K562 (cell line): ENCODE measurements around the gene TUBB2A. TPM values are rescaled to one million over a fixed set of nuclear protein-coding genes. Genes with fewer than 3 reads are reported as not detected.
A peak's percentile ranks its signal among the peaks of the same experiment; 100 is the strongest.

Experiments used
- ARID2 ChIP-seq: fragments of 450-650 bp; IDR thresholded peaks from 2 replicates; pipeline ENCODE4 v1.6.1; 2017; ENCODE audit warnings: antibody characterized with exemption, mild to moderate bottlenecking
- CREB3 ChIP-seq: fragments of 450-650 bp; conservative IDR thresholded peaks from 2 replicates; pipeline ENCODE4 v1.6.1; 2016; ENCODE audit warnings: missing genetic modification characterization, low read depth, mild to moderate bottlenecking, missing compliant biosample characterization, moderate library complexity
- ELF1 ChIP-seq: fragments of 200-800 bp; sonication (Bioruptor generic); IDR thresholded peaks from 2 replicates; pipeline ENCODE4 v1.6.1; 2016; ENCODE audit warnings: missing genetic modification characterization, missing compliant biosample characterization
- EP300 ChIP-seq: IDR thresholded peaks from 2 replicates; pipeline ENCODE4 v1.6.1; 2012; ENCODE audit warnings: low read length, improper control_type of control experiment
- GABPA ChIP-seq: fragments of 200-800 bp; sonication (Bioruptor generic); conservative IDR thresholded peaks from 2 replicates; pipeline ENCODE4 v1.6.1; 2016; ENCODE audit warnings: low read depth, missing genetic modification characterization, missing compliant biosample characterization
- HBP1 ChIP-seq: fragments of 450-650 bp; formaldehyde crosslinking; IDR thresholded peaks from 2 replicates; pipeline ENCODE4 v1.4.0; 2022; ENCODE audit warnings: missing genetic modification characterization
- HMBOX1 ChIP-seq: sonication (generic); IDR thresholded peaks from 2 replicates; pipeline ENCODE4 v1.6.1; 2016
- LCOR ChIP-seq: sonication (generic); formaldehyde crosslinking; IDR thresholded peaks from 2 replicates; pipeline ENCODE4 v1.8.0; 2022; ENCODE audit warnings: mild to moderate bottlenecking, missing genetic modification reagents
- MBD1 ChIP-seq: fragments of 250-450 bp; sonication (Bioruptor Pico); IDR thresholded peaks from 2 replicates; pipeline ENCODE4 v1.8.0; 2022; ENCODE audit warnings: inconsistent platforms
- MYNN ChIP-seq, 2 experiments: sonication (generic); formaldehyde crosslinking in 1 of 2; IDR thresholded peaks; 2 replicates each; pipeline versions ENCODE4 v1.5.0 to v1.6.1; 2016 to 2020; ENCODE audit warnings: antibody characterized with exemption in 1 of 2, missing genetic modification reagents in 1 of 2
- SAP30 ChIP-seq: fragments of 200-600 bp; sonication (generic); IDR thresholded peaks from 2 replicates; pipeline ENCODE4 v1.6.1; 2012; ENCODE audit warnings: borderline replicate concordance, low read depth, mild to moderate bottlenecking, moderate library complexity, low read length, control low read depth, inconsistent platforms; ENCODE audit not compliant: insufficient read depth, poor library complexity, severe bottlenecking
- THAP12 ChIP-seq: fragments of 250-450 bp; sonication (Bioruptor Pico); IDR thresholded peaks from 2 replicates; pipeline ENCODE4 v1.9.0; 2021; ENCODE audit warnings: mild to moderate bottlenecking, inconsistent platforms
- ZHX1 ChIP-seq: fragments of 150-350 bp; conservative IDR thresholded peaks from 2 replicates; pipeline ENCODE4 v1.6.1; 2014; ENCODE audit warnings: low read length
- ZNF124 ChIP-seq: sonication (generic); formaldehyde crosslinking; IDR thresholded peaks from 2 replicates; pipeline ENCODE4 v1.8.1; 2022; ENCODE audit warnings: missing genetic modification reagents
- ZNF311 ChIP-seq: fragments of 250-450 bp; sonication (Bioruptor Pico); IDR thresholded peaks from 2 replicates; pipeline ENCODE4 v1.4.0; 2020; ENCODE audit warnings: mild to moderate bottlenecking, moderate library complexity
- polyA plus RNA-seq, 8 experiments: library from polyadenylated mRNA; depleted of rRNA in 4 of 8; stranded (reverse) in 5 of 8; unstranded in 3 of 8; fragments of >200 nt; fragmentation: Nextera tagmentation in 2 of 8; fragmentation: Illumina TruSeq in 1 of 8; extraction: Ambion mirVana in 2 of 8; extraction: Trizol in 1 of 8; gene quantifications; 2 replicates each; pipeline versions ENCODE4 v1.2.1 to v1.2.3, GENCODE V29; 2011 to 2014; ENCODE audit warnings: inconsistent platforms in 1 of 8, missing spikeins in 1 of 8
- total RNA-seq, 7 experiments: library from RNA; depleted of rRNA in 6 of 7; stranded (reverse); fragments of >200 nt in 6 of 7; fragmentation: Illumina TruSeq in 2 of 7; extraction: Trizol in 2 of 7; gene quantifications; 2 replicates each; pipeline versions ENCODE4 v1.2.1 to v1.2.3, GENCODE V29; 2011 to 2021; ENCODE audit warnings: low replicate concordance in 1 of 7

Gene TUBB2A
- total and polyA plus RNA-seq, 9 of the 15 experiments (the other 6 are each of a cell fraction or from before 2014, with no cell fraction given), result 3.6 to 92.1 (median 45.6) TPM

GRCh38 chr6:3165631-3166534, 8.5 kb upstream of the TUBB2A start (continued):
- TF ChIP-seq ZHX1, result no peak
- TF ChIP-seq HMBOX1, result peak; percentile 82
- TF ChIP-seq CREB3, result no peak
- 0 out of 2 replicates have a peak, but pooled peaks have one; percentile 28 for TF ChIP-seq GABPA (tag)
- no peak for TF ChIP-seq SAP30
- TF ChIP-seq ELF1 (tag), result peak; percentile 66
- TF ChIP-seq EP300, result peak; percentile 61; the same call in 1 of the 2 replicates
- no peak for TF ChIP-seq MBD1
- no peak for TF ChIP-seq THAP12 (CRISPR knock-in tag)
- TF ChIP-seq LCOR (CRISPR knock-in tag), result no peak
- TF ChIP-seq ZNF311 (CRISPR knock-in tag), result 0 out of 2 replicates have a peak, but pooled peaks have one; percentile 30
- TF ChIP-seq ARID2, result no peak
- TF ChIP-seq HBP1 (CRISPR knock-in tag), result no peak
- TF ChIP-seq MYNN (IDR thresholded peaks at IDR 0.05), result no peak
- TF ChIP-seq MYNN (CRISPR knock-in tag; IDR thresholded peaks at IDR 0.05), result no peak
- no peak for TF ChIP-seq ZNF124 (CRISPR knock-in tag)
